ENCODE measurements around the gene ALX1. TPM values are rescaled to one million over a fixed set of nuclear protein-coding genes. Genes with fewer than 3 reads are reported as not detected.

The ALX1 gene
- total RNA-seq, 1 experiment from 2014 or later: 2.9 TPM

- intact Hi-C loops (cut with micrococcal nuclease; ENCODE audit: unreplicated experiment): no loop called here
Observed at GRCh38 chr12:85257671-85258070, 22.3 kb upstream of the ALX1 start.

GRCh38 chr12:85260447-85260846, 19.6 kb upstream of the ALX1 start:
- CTCF ChIA-PET: interaction anchor here (0.6 to 1.2 kb wide), 2 partner anchors 9 to 182 kb away, joined by 3 to 6 read pairs; no protein-coding TSS in a partner anchor
- no peaks in the 10 kb centered on the region for H3K27me3 Mint-ChIP-seq (ENCODE audit: unreplicated experiment)
- intact Hi-C loops (cut with micrococcal nuclease; ENCODE audit: unreplicated experiment): no loop called here
- H3K9me3 Mint-ChIP-seq (ENCODE audit: low read depth, unreplicated experiment): no peaks in the 10 kb centered on the region
- no peak for TF ChIP-seq CTCF (IDR thresholded peaks at IDR 0.05; ENCODE audit: unreplicated experiment)
- no peaks in the 10 kb centered on the region for H3K36me3 Mint-ChIP-seq (ENCODE audit: insufficient read depth, unreplicated experiment)
- no peaks in the 10 kb centered on the region for H3K4me1 Mint-ChIP-seq (ENCODE audit: low read depth, unreplicated experiment)
- BruUV-seq (replicated peaks): no TSS peak
- H3K27ac Mint-ChIP-seq (ENCODE audit: unreplicated experiment): no peak overlapping the region
- no peak for DNase-seq
- H3K4me3 Mint-ChIP-seq (ENCODE audit: low read depth, unreplicated experiment): no peak overlapping the region

More at GRCh38 chr12:85257671-85258070, 22.3 kb upstream of the ALX1 start:
- H3K36me3 Mint-ChIP-seq (ENCODE audit: insufficient read depth, unreplicated experiment): no peaks in the 10 kb centered on the region
- H3K4me1 Mint-ChIP-seq (ENCODE audit: low read depth, unreplicated experiment): no peaks in the 10 kb centered on the region
- no peaks in the 10 kb centered on the region for H3K27me3 Mint-ChIP-seq (ENCODE audit: unreplicated experiment)
- DNase-seq: no peak
- no TSS peak for BruUV-seq (replicated peaks)
- H3K27ac Mint-ChIP-seq (ENCODE audit: unreplicated experiment): no peak overlapping the region
- H3K4me3 Mint-ChIP-seq (ENCODE audit: low read depth, unreplicated experiment): no peak overlapping the region
- H3K9me3 Mint-ChIP-seq (ENCODE audit: low read depth, unreplicated experiment): no peaks in the 10 kb centered on the region
- TF ChIP-seq CTCF (IDR thresholded peaks at IDR 0.05; ENCODE audit: unreplicated experiment): no peak
- CTCF ChIA-PET: no interaction called here

GRCh38 chr12:85260896-85261295, 19.1 kb upstream of the ALX1 start:
- intact Hi-C loops (cut with micrococcal nuclease; ENCODE audit: unreplicated experiment): no loop called here
- no TSS peak for BruUV-seq (replicated peaks)
- TF ChIP-seq CTCF (IDR thresholded peaks at IDR 0.05; ENCODE audit: unreplicated experiment): no peak
- no peaks in the 10 kb centered on the region for H3K9me3 Mint-ChIP-seq (ENCODE audit: low read depth, unreplicated experiment)
- CTCF ChIA-PET: interaction anchor here (1.2 kb wide), 1 partner anchor 9 kb away, joined by 3 read pairs; no protein-coding TSS in a partner anchor
- DNase-seq: no peak
- H3K4me3 Mint-ChIP-seq (ENCODE audit: low read depth, unreplicated experiment): no peak overlapping the region
- no peaks in the 10 kb centered on the region for H3K4me1 Mint-ChIP-seq (ENCODE audit: low read depth, unreplicated experiment)
- no peaks in the 10 kb centered on the region for H3K27me3 Mint-ChIP-seq (ENCODE audit: unreplicated experiment)
- H3K27ac Mint-ChIP-seq (ENCODE audit: unreplicated experiment): no peak overlapping the region
- no peaks in the 10 kb centered on the region for H3K36me3 Mint-ChIP-seq (ENCODE audit: insufficient read depth, unreplicated experiment)

- BruUV-seq (replicated peaks): no TSS peak
- no peak overlapping the region for H3K27ac Mint-ChIP-seq (ENCODE audit: unreplicated experiment)
- TF ChIP-seq CTCF (IDR thresholded peaks at IDR 0.05; ENCODE audit: unreplicated experiment): no peak
- no peak overlapping the region for H3K4me3 Mint-ChIP-seq (ENCODE audit: low read depth, unreplicated experiment)
- intact Hi-C loops (cut with micrococcal nuclease; ENCODE audit: unreplicated experiment): no loop called here
- no peaks in the 10 kb centered on the region for H3K4me1 Mint-ChIP-seq (ENCODE audit: low read depth, unreplicated experiment)
- no peaks in the 10 kb centered on the region for H3K9me3 Mint-ChIP-seq (ENCODE audit: low read depth, unreplicated experiment)
- H3K36me3 Mint-ChIP-seq (ENCODE audit: insufficient read depth, unreplicated experiment): no peaks in the 10 kb centered on the region
- CTCF ChIA-PET: no interaction called here
- no peaks in the 10 kb centered on the region for H3K27me3 Mint-ChIP-seq (ENCODE audit: unreplicated experiment)
- DNase-seq: no peak
Observed at GRCh38 chr12:85266356-85266755, 13.7 kb upstream of the ALX1 start.
